NCI-H345 treated with DMSO at 0.1 percent for 48 hours (cell line): Measurements from ENCODE around the gene COL23A1.

Source experiments
- DNase-seq: peaks from one replicate; lab custom pipeline; 2025; ENCODE audit not compliant: unreplicated experiment; lab: John Stamatoyannopoulos, UW

The COL23A1 gene

GRCh38 chr5:178403956-178404600 is 186.1 kb downstream of the COL23A1 start:
- no peak for DNase-seq

GRCh38 chr5:178403351-178403750 is 186.8 kb downstream of the COL23A1 start:
- no peak for DNase-seq

GRCh38 chr5:178399701-178400095 is 190.5 kb downstream of the COL23A1 start:
- DNase-seq, result peak; percentile 86

- peak; percentile 86 for DNase-seq
Observed at GRCh38 chr5:178398901-178399700, 191.1 kb downstream of the COL23A1 start.

GRCh38 chr5:178396796-178397720 is 193.1 kb downstream of the COL23A1 start:
- DNase-seq, result no peak

- no peak for DNase-seq
Observed at GRCh38 chr5:178394074-178394473, 196.1 kb downstream of the COL23A1 start.

- no peak for DNase-seq
Observed at GRCh38 chr5:178392931-178393394, 197.2 kb downstream of the COL23A1 start.

GRCh38 chr5:178392386-178392785 is 197.8 kb downstream of the COL23A1 start:
- no peak for DNase-seq

- no peak for DNase-seq
Observed at GRCh38 chr5:178391480-178391879, 198.7 kb downstream of the COL23A1 start.

GRCh38 chr5:178389796-178390195 is 200.4 kb downstream of the COL23A1 start:
- DNase-seq, result no peak

- no peak for DNase-seq
Observed at GRCh38 chr5:178389026-178389729, 201.0 kb downstream of the COL23A1 start.

GRCh38 chr5:178388386-178389025 is 201.7 kb downstream of the COL23A1 start:
- no peak for DNase-seq

GRCh38 chr5:178387856-178388190 is 202.4 kb downstream of the COL23A1 start:
- DNase-seq, result no peak

- DNase-seq, result no peak
Observed at GRCh38 chr5:178387061-178387855, 202.9 kb downstream of the COL23A1 start.

- no peak for DNase-seq
Observed at GRCh38 chr5:178386336-178386931, 203.8 kb downstream of the COL23A1 start.

GRCh38 chr5:178385496-178385890 is 204.7 kb downstream of the COL23A1 start:
- DNase-seq, result no peak

GRCh38 chr5:178384816-178385495 is 205.2 kb downstream of the COL23A1 start:
- no peak for DNase-seq
